HG02588 (cell line): ENCODE measurements around the gene MYH2.

Experiments
- ATAC-seq: cut with Tn5 transposase; IDR thresholded peaks from one replicate; pipeline ENCODE4 v1.9.1; 2021; ENCODE audit warnings: mild to moderate bottlenecking, moderate library complexity; ENCODE audit not compliant: unreplicated experiment

The MYH2 gene

DNA sequence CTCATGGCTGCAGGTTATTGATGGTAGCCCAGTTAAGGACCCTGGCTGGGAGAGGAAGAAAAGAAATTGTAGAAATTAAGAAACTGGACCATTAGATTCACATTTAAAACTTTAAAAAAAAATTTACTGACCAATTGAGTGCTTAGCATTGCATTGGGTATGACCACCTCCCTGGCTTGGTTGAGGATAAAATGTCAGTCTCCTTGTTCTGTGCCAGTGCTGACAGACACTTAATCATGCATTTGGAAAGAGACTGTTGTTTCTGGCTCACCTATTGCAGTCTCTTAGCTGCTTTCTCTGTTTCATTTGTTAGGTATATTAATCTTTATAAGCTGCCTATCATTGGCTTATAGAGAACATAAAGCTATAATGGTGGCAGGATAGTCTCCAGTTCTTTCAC, 32.8 kb downstream of the MYH2 start:
- no peak for ATAC-seq

DNA sequence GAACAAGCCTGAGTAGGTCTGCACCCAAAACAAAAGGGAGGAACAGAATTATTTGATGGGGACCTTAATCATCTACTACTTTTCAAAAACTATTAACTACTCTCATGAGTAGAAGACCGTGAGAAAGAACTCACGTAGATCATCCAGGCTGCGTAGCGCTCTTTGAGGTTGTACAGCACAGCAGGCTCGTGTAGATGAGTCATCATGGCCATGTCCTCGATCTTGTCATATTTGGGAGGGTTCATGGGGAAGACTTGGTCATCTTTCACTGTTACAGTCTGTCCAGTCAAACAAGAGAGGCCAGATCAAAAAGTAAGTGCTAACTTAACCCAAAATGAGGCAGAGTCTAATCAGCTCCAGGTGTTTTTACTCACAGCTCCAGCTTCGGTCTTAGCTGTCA, 33.4 kb downstream of the MYH2 start:
- ATAC-seq: no peak

GRCh38 chr17:10513299-10514067, 36.0 kb downstream of the MYH2 start:
- no peak for ATAC-seq

DNA sequence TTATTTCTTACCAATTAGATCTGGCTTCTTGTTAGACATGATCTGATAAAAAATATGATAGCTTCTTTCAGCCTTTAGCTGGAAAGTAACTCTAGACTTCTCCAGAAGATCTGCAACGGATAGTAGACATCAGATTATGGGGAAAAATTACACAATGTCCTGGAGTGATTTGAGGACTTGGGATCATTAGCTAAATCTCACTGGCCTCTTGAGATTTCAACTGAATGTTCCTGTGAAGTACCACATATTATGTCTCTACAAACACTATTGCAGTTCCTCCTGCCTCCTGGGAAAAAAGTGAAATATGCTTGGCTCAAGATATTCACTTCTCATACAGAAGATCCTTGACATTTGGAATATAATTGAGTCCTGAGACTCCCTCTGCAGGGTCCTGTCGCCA, 36.6 kb downstream of the MYH2 start:
- no peak for ATAC-seq

DNA sequence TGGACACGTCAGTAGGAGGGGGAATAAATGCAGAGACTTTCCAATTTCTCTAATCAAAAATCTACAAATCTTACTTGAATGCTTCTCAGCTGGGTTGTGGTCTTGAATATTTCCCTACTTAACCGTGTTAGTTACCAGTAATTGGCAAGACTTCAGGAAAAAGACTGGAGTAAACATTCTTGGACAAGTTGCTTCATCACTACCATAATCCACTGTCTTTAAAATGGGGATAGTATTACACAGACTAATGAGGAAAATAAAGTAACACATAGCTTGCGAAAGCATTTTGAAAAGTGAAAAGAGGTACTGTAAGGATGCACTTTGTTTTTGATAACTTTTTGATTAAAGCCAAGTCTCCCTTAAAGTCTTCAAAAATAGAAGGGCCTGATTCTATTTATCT, 49.5 kb downstream of the MYH2 start:
- no peak for ATAC-seq

- ATAC-seq: no peak
Observed at GRCh38 chr17:10492004-10492403, 57.5 kb downstream of the MYH2 start.

GRCh38 chr17:10482252-10482651, 67.2 kb downstream of the MYH2 start:
- ATAC-seq: no peak

DNA sequence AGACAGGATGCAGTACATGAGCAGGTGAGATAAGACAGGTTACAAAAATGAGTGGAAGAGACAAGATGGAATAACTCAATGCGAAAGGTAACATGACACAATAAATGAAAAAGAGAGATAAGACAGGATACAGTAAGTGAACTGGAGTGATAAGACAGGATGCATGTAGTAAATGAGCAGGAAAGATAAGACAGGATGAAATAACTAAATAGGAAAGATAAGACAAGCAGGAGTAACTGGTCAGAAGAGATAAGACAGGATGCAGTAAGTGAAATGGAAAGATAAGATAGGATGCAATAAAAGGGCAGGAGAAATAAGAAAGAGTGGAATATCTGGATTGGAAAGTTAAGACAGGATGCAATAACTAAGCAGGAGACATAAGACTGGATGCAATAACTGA, 71.8 kb downstream of the MYH2 start:
- no peak for ATAC-seq

DNA sequence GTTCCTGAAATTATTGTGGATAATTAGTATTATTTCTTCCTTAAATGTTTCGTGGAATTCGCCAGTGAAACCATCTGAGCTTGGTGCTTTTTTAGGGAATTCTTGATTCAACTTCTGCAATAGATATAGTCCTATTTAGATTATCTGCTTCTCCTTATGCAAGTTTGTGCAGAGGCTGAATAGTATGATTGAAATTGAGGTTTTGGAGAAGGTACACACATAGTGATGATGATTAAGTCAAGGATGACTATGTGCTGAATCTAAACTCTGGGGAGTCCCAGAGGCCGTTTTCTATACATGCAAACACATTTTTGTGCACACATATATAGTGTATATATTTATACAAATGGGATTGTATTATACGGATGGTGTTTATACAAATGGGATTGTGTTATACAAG, 74.9 kb downstream of the MYH2 start:
- ATAC-seq: no peak

- ATAC-seq: no peak
Observed at GRCh38 chr17:10471858-10472257, 77.6 kb downstream of the MYH2 start.
